Peyer's patch (tissue), 4 donors: ENCODE data around the gene OLFML2A.

Experiments
- POLR2A ChIP-seq, 2 donors: fragments of 450-650 bp; IDR thresholded peaks; one replicate each; pipeline ENCODE4 v1.5.1; 2017; ENCODE audit warnings: antibody characterized with exemption in 2 of 2, mild to moderate bottlenecking in 2 of 2, moderate library complexity in 2 of 2
- TF ChIP-seq, protein P1 (sequence below), 6 experiments: fragments of 450-650 bp in 4 of 6; fragments of 200-600 bp in 2 of 6; sonication (generic) in 1 of 6; IDR thresholded peaks; one replicate each; pipeline ENCODE4 v1.5.1; 2017 to 2019; ENCODE audit warnings: antibody characterized with exemption in 6 of 6, mild to moderate bottlenecking in 3 of 6, moderate library complexity in 1 of 6

GRCh38 chr9:124799274-124800006 is 22.5 kb downstream of the OLFML2A start:
- TF ChIP-seq, protein P1, sequence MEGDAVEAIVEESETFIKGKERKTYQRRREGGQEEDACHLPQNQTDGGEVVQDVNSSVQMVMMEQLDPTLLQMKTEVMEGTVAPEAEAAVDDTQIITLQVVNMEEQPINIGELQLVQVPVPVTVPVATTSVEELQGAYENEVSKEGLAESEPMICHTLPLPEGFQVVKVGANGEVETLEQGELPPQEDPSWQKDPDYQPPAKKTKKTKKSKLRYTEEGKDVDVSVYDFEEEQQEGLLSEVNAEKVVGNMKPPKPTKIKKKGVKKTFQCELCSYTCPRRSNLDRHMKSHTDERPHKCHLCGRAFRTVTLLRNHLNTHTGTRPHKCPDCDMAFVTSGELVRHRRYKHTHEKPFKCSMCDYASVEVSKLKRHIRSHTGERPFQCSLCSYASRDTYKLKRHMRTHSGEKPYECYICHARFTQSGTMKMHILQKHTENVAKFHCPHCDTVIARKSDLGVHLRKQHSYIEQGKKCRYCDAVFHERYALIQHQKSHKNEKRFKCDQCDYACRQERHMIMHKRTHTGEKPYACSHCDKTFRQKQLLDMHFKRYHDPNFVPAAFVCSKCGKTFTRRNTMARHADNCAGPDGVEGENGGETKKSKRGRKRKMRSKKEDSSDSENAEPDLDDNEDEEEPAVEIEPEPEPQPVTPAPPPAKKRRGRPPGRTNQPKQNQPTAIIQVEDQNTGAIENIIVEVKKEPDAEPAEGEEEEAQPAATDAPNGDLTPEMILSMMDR (IDR thresholded peaks at IDR 0.05), result no peak
- no peak for TF ChIP-seq POLR2A (IDR thresholded peaks at IDR 0.05)
